Activated T-cell treated with anti-CD3 and anti-CD28 coated beads for 1 hour (primary cell): ENCODE data around the gene TLE5.
"Not testable (repeated sequence)": the region's sequence is repeated elsewhere in the genome, so short reads cannot be mapped to it uniquely, and the experiment has no call there.

Experiments used
- DNase-seq: peaks from one replicate; pipeline ENCODE4 v3.0.0-alpha.2; 2020; ENCODE audit warnings: low read depth

TLE5 gene

GRCh38 chr19:3096267-3096901 is 34.1 kb upstream of the TLE5 start:
- DNase-seq, result no peak

DNA sequence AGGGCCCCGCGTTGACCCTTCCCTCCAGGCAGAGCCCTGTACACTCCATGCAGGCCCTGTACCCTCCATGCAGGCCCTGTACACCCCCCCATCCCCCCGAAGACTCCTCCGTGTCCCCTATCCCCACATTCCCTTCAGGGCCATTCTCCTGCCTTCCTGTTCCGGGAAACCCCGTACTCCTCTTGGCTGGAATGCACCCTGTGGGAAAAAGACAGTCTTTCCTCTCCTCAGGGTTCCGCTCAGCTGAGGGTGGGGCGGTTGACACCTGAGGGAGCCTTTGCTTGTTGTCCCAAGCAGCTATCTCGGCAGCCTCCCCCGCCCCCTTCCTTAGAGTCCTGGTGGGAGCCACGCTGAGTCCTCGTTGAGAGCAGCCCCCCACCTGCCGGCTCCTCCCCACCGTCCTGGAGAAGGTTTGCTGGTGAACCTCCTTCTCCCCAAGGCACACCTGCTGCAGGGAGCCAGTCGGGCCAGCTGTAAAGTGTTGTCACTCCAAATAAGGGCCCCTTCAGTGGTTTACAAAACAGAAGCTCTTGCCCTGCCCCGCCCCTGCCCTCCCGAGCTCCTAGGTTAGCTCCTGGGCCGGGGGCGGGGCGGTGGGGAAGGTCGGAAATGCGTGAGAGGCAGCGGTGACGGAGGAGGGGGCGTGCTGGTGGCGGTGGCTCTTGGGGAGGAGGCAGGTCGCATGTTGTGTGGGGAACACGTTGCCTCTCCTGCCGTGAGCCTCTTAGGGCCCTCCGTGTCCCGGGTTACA is 33.3 kb upstream of the TLE5 start:
- DNase-seq, result peak; percentile 40

DNA sequence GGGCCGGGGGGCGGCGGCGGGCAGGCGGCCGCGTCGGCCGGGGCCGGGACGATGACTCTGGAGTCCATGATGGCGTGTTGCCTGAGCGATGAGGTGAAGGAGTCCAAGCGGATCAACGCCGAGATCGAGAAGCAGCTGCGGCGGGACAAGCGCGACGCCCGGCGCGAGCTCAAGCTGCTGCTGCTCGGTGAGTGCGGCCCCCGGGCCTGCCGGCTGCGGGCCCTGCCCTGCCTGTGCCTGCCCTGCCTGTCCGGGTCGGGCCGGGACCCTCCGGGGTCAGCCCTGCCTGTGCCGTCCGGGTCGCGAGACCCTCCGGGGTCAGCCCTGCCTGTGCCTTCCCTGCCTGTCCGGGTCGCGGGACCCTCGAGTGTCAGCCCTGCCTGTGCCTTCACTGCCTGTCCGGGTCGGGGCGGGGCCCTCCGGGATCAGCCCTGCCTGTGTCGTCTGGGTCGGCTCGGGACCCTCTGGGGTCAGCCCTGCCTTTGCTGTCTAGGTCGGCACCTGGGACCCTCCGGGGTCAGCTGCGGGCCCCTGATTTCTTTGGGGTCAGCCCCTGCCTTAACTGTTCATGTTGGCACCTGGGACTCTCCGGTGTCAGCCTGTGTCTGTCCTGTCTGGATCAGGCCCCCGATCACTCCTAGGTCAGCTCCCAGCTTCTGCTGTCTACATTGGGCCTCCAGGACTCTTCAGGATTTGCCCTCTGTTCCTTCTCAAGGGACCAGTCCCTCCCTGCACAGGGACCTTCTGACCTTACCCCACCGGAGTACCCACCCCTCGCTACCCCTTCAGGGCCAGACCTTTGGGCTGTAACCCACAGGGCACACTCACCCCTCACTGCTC is 32.5 kb upstream of the TLE5 start:
- no peak for DNase-seq

GRCh38 chr19:3089299-3089855 is 27.1 kb upstream of the TLE5 start:
- DNase-seq, result not testable (repeated sequence)

DNA sequence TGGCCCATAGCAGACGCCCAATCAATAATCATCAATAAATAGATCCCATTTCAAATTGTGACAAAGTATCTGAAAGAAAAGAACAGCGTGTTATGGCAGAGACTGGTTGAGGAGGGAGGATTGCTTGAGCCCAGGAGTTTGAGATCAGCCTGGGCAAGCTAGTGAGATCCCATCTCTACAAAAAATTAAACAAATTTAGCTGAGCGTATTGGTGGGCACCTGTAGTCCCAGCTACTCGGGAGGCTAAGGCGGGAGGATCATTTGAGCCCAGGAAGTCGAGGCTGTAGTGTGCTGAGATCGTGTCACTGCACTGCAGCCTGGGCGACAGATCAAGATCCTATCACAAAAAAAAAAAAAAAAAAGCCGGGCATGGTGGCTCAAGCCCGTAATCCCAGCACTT is 25.5 kb upstream of the TLE5 start:
- no peak for DNase-seq

GRCh38 chr19:3084943-3085342 is 22.6 kb upstream of the TLE5 start:
- no peak for DNase-seq

DNA sequence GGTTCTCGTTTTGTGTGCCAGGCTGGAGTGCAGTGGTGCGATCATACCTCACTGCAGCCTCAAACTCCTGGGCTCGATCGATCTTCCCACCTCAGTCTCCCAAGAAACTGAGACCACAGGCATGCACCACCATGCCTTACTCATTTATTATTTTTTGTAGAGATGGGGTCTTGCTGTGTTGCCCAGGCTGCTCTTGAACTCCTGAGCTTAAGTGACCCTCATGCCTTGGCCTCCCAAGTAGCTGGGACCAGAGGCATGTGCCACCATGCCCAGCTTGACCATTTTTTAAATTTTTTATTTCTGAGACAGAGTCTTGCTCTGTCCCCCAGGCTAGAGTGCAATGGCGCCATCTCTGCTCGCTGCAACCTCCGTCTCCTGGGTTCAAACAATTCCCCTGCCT is 21.7 kb upstream of the TLE5 start:
- no peak for DNase-seq

- no peak for DNase-seq
Measured at GRCh38 chr19:3082331-3082730, 20.0 kb upstream of the TLE5 start.

- DNase-seq, result no peak
Measured at GRCh38 chr19:3080286-3080685, 18.0 kb upstream of the TLE5 start.

- no peak for DNase-seq
Measured at GRCh38 chr19:3079578-3079977, 17.3 kb upstream of the TLE5 start.

GRCh38 chr19:3075605-3076431 is 13.5 kb upstream of the TLE5 start:
- peak; percentile 76 for DNase-seq

DNA sequence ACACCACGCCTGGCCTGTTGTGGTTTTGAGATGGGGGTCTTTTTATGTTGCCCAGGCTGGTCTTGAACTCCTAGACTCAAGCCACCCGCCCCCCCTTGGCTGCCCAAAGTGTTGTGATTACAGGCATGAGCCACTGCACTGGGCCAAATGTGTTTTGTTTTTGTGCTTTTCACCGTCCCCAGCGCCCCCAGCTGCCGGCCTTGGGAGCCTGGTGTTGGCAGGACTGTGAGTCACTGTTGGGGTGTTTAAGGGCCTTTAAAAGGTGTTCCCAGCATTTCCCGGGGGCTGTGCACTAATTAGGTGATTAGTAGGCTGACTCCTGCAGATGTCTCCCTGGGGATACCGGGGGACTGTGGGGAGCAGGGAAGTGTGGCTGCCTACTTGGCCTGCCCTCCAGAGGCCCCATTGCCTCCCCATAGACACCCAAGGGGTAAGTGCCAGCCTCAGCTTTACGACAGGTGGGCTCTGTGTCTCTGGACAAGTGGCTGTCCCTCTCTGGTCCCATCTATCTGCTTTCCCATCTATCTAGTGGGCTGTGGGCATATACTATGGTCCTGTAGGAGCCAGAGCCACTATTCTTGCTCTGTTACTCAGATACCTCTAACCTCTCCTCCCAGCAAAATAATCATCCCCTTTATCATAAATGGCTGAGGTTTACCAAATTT is 11.8 kb upstream of the TLE5 start:
- no peak for DNase-seq

DNA sequence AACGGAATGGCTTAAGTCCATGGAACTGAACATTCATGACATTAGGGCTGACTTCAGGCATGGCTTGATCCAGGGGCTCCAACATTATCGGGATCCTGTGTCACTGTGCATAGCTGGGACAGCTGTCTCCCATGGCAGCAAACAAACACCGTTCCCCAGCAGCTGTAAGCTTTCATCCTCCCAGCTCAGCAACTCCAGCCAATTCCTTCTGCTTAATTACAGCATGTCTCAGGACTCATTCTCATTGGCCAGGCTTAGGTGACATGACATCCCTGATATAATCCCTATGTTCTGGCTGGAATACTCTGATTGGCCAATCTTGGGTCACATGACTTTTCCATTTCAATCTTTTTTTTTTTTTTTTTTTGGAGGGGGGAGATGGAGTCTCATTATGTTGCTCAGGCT is 10.9 kb upstream of the TLE5 start:
- DNase-seq, result no peak

DNA sequence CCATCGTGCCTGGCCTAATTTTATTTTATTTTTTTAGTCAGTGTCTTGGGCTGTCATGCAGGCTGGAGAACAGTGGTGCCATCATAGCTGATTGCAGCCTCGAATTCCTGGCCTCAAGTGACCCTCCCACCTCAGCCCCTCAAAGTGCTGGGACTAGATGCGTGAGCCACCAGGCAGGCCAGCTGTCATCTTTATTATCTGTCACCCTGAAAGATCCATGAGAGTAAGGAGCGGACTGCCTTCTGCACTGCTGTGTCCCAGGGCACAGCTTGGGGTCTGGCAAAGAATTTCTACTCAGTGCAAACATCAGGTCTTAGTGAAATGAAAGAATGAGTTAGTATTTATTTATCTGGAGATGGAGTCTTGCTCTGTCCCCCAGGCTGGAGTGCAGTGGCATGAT is 9.5 kb upstream of the TLE5 start:
- DNase-seq, result no peak

GRCh38 chr19:3068071-3068470 is 5.8 kb upstream of the TLE5 start:
- DNase-seq, result no peak

GRCh38 chr19:3067563-3067962 is 5.3 kb upstream of the TLE5 start:
- no peak for DNase-seq

GRCh38 chr19:3066482-3067049 is 4.3 kb upstream of the TLE5 start:
- DNase-seq, result no peak

DNA sequence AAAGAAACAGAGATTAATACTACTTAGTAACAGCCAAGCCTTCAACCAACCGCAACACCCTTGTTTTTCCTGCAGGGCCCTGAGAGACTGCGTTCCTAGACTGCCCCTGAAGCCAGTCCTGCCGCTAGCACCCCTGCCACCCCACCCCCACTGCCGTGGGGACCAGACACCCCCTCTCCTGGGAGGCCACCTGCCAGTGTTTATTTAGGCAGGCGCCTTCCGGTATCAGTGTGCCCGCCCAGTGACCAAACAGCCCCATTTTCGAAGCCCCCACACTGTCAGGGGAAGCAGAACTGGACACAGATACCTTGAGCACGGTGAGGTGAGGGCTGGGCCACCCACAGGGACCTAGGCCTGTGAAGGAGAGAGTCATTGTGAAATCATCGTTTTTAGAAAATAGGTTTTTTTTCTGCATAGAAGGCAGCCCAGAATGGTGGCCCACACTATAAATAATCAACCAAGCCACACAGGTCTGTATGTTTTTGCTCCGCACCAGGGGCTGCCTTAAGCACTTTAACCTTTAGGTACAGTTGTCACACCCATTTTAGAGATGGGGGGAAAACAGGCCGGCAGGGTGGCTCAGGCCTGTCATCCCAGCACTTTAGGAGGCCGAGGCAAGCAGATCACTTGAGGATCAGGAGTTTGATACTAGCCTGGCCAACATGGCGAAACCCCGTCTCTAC is 3.5 kb upstream of the TLE5 start:
- no peak for DNase-seq

DNA sequence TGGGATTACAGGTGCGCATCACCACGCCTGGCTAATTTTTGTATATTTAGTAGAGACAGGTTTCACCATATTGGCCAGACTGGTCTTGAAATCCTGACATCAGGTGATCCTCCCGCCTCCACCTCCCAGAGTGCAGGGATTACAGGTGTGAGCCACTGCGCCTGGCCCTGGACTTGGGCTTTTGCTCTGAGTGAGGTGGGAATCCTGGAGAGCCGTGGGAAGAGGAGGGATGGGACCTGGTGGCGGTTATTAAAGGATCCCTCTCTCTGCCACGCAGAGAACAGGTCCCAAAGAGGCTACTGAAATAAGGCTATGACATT is 1.7 kb upstream of the TLE5 start:
- no peak for DNase-seq
